SK-N-SH (cell line): ENCODE data around the gene BABAM2.

Experiments
- EZH2phosphoT487 ChIP-seq: fragments of 200-600 bp; sonication (generic); IDR thresholded peaks from 2 replicates; pipeline ENCODE4 v1.6.1; 2017; ENCODE audit warnings: low read depth, mixed run types, mild to moderate bottlenecking, antibody characterized with exemption, moderate library complexity, borderline replicate concordance
- FOXM1 ChIP-seq: IDR thresholded peaks from 2 replicates; pipeline ENCODE4 v1.4.0; 2012; ENCODE audit warnings: low read depth, mild to moderate bottlenecking
- GABPA ChIP-seq: IDR thresholded peaks from 2 replicates; pipeline ENCODE4 v1.4.0; 2012; ENCODE audit warnings: low read depth, mild to moderate bottlenecking
- JUND ChIP-seq: IDR thresholded peaks from 2 replicates; pipeline ENCODE4 v1.4.0; 2012
- NRF1 ChIP-seq: IDR thresholded peaks from 2 replicates; pipeline ENCODE4 v1.6.1; 2012; ENCODE audit warnings: low read depth, mild to moderate bottlenecking, low read length
- POLR2AphosphoS5 ChIP-seq: IDR thresholded peaks from 2 replicates; pipeline ENCODE4 v1.6.1; 2012; ENCODE audit warnings: low read depth, low read length
- RCOR1 ChIP-seq: fragments of 150-350 bp; IDR thresholded peaks from 2 replicates; pipeline ENCODE4 v1.6.1; 2017; ENCODE audit warnings: antibody characterized with exemption, low read length
- SMC3 ChIP-seq: IDR thresholded peaks from 2 replicates; pipeline ENCODE4 v1.6.1; 2012; ENCODE audit warnings: low read depth, low read length, improper control_type of control experiment
- TAF1 ChIP-seq: IDR thresholded peaks from 2 replicates; pipeline ENCODE4 v1.6.1; 2012; ENCODE audit warnings: low read depth, mild to moderate bottlenecking, low read length, moderate library complexity, borderline replicate concordance
- YY1 ChIP-seq: IDR thresholded peaks from 2 replicates; pipeline ENCODE4 v1.4.0; 2012; ENCODE audit warnings: low read depth, mild to moderate bottlenecking
- TF ChIP-seq, protein P1 (sequence below): fragments of 200-600 bp; sonication (generic); IDR thresholded peaks from 2 replicates; pipeline ENCODE4 v1.6.1; 2017; ENCODE audit warnings: antibody characterized with exemption, mild to moderate bottlenecking, moderate library complexity
- TF ChIP-seq, protein P2 (sequence below): IDR thresholded peaks from 2 replicates; pipeline ENCODE4 v1.6.1; 2012; ENCODE audit warnings: mild to moderate bottlenecking, low read depth, low read length, moderate library complexity

DNA sequence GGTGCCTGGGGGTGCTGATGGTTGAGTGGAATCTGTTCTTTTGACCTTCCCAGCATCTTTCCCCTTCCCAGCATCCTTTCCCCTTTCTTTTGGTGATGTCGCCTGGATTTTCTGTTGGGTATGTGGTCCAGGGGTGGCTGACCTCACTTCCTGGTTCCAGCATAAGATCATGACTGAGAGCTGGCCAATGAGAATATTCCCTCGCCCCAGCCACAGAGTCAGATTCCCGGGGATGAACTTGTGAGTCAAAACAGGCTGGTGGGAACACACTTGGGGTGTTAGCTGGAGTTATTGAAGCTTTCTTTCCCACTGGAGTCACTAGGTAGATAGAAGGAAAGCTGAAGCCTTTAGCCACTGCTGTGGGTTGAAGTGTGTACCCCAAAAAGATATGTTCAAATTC lies 474.1 kb downstream of the BABAM2 start:
- TF ChIP-seq JUND (no peak), NRF1 (no peak), EZH2phosphoT487 (no peak), FOXM1 (no peak), YY1 (no peak), SMC3 (no peak), TAF1 (no peak), POLR2AphosphoS5 (no peak), GABPA (no peak), RCOR1 (no peak)
- TF ChIP-seq, protein P1, sequence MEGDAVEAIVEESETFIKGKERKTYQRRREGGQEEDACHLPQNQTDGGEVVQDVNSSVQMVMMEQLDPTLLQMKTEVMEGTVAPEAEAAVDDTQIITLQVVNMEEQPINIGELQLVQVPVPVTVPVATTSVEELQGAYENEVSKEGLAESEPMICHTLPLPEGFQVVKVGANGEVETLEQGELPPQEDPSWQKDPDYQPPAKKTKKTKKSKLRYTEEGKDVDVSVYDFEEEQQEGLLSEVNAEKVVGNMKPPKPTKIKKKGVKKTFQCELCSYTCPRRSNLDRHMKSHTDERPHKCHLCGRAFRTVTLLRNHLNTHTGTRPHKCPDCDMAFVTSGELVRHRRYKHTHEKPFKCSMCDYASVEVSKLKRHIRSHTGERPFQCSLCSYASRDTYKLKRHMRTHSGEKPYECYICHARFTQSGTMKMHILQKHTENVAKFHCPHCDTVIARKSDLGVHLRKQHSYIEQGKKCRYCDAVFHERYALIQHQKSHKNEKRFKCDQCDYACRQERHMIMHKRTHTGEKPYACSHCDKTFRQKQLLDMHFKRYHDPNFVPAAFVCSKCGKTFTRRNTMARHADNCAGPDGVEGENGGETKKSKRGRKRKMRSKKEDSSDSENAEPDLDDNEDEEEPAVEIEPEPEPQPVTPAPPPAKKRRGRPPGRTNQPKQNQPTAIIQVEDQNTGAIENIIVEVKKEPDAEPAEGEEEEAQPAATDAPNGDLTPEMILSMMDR, result no peak
- TF ChIP-seq, protein P2, sequence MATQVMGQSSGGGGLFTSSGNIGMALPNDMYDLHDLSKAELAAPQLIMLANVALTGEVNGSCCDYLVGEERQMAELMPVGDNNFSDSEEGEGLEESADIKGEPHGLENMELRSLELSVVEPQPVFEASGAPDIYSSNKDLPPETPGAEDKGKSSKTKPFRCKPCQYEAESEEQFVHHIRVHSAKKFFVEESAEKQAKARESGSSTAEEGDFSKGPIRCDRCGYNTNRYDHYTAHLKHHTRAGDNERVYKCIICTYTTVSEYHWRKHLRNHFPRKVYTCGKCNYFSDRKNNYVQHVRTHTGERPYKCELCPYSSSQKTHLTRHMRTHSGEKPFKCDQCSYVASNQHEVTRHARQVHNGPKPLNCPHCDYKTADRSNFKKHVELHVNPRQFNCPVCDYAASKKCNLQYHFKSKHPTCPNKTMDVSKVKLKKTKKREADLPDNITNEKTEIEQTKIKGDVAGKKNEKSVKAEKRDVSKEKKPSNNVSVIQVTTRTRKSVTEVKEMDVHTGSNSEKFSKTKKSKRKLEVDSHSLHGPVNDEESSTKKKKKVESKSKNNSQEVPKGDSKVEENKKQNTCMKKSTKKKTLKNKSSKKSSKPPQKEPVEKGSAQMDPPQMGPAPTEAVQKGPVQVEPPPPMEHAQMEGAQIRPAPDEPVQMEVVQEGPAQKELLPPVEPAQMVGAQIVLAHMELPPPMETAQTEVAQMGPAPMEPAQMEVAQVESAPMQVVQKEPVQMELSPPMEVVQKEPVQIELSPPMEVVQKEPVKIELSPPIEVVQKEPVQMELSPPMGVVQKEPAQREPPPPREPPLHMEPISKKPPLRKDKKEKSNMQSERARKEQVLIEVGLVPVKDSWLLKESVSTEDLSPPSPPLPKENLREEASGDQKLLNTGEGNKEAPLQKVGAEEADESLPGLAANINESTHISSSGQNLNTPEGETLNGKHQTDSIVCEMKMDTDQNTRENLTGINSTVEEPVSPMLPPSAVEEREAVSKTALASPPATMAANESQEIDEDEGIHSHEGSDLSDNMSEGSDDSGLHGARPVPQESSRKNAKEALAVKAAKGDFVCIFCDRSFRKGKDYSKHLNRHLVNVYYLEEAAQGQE, result no peak
